Measurements from ENCODE around the gene MAFG.

The MAFG gene

DNA sequence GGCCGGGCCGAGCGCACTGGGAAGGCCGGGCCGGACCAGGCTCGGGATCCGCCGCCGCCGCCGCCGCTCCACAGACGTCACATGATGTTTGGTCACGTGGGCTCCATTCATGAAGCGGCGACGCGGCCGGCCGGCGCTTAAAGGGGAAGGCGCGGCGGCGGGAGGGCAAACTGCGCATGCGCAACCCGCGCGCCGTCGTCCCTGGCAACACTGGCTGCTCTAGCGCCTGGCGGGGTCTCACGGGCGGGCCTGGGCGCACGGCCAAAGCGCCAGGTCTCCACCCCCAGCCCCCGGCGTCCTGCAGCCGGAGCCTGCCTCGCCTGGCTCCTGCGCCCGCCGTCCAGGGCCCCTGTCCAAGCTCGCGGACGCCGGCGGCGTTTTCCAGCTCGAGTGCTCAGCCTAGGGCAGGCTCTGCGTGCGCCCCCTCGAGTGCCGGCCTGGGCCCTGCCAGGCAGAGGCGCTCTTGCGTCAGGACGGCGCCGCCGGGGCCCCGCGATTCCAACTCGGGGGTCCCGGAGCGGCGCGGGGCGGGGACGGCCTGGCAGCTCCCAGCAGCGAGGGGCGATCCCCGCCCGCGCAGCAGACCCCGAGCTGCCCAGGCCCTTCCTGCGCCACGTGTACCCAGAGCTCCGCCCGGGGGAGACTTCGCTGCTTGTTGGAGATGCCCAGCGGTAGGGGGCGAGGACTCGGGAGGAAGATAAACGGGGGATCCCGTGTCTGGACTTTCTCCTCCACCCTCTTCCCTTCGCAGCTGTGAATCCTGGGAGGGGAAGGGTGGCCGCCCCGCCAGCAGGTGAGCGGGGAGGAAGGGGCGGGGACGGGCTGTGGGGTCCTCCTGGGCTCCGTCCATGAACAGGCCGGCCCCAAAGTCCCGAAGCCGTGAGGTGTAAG, at the start of gene MAFG:
Gene MAFG, minus strand, starts transcription at position 83 of the 891 bp plus-strand sequence. CDS start 4,550 bp downstream, outside the sequence.
- no peak for DNase-seq (ENCODE audit: low read depth)

- no peak for DNase-seq (ENCODE audit: low read depth)
Observed at GRCh38 chr17:81976332-81977210, 49.0 kb upstream of the MAFG start.

DNA sequence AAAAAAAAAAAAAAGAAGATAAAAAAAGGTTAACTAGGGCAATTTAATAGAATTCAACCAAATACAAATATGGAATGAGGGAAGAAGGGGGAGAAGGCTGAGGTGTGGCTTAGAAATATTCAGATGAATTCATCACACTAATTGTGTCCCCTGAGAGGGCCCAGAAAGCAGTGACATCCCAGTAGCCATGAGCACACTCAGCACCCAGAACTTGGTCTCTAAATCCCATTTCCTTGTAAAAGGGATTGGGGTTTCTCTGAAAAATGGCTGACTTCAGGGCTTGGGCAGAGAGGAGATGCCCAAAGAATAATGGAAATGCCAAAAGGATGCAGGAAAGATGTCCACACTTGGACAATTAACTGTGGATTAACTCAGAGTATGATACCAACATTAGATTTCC, 45.9 kb upstream of the MAFG start:
- DNase-seq (ENCODE audit: low read depth), result no peak

DNA sequence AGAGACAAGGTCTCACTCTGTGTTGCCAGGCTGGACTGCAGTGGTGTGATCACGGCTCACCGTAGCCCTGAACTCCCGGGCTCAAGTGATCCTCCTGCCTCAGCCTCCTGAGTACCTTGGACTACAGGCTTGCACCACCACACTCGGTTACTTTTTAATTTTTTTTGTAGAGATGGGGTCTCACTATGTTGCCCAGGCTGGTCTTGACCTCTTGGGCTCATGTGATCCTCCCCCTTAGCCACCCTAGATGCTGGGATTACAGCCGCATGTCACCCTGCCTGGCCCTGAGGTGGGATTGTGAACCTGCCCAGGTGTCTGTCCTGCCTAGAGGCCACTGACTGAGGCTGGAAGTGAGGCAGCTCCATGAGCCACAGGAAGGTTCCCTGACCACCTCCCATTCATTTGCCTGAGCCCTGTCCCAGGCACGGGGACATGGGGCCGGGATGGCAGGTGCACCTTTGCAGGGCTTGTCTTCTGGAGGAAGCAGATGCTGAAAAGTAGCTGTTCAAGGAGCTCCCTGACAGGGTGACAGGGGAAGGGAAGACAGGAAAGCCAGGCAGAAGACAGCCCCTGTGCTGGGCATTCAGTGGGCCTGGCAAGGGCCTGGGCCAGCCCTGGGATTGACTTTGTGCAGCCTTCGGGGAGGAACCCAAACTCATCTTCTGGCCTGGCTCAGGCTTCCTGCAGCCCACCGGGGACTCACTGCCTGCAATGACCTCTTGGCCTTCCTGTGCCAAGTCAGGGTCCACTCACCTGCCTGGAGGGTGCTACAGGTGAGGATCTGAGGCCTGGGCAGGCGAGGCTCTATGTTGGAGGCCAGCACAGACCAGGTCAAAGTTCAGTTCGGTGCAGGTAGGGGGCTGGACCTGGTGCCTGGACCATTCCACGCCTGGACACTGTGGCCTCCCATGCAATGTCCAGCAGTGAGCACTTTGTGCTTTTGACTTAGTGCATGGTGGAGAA, 41.6 kb upstream of the MAFG start:
- no peak for DNase-seq (ENCODE audit: low read depth)

GRCh38 chr17:81968396-81968745, 40.8 kb upstream of the MAFG start:
- no peak for DNase-seq (ENCODE audit: low read depth)

GRCh38 chr17:81967533-81968395, 40.2 kb upstream of the MAFG start:
- peak; percentile 11 for DNase-seq (ENCODE audit: low read depth)

- DNase-seq (ENCODE audit: low read depth), result no peak
Observed at GRCh38 chr17:81967244-81967532, 39.7 kb upstream of the MAFG start.

GRCh38 chr17:81966343-81967243, 39.1 kb upstream of the MAFG start:
- DNase-seq (ENCODE audit: low read depth), result no peak

DNA sequence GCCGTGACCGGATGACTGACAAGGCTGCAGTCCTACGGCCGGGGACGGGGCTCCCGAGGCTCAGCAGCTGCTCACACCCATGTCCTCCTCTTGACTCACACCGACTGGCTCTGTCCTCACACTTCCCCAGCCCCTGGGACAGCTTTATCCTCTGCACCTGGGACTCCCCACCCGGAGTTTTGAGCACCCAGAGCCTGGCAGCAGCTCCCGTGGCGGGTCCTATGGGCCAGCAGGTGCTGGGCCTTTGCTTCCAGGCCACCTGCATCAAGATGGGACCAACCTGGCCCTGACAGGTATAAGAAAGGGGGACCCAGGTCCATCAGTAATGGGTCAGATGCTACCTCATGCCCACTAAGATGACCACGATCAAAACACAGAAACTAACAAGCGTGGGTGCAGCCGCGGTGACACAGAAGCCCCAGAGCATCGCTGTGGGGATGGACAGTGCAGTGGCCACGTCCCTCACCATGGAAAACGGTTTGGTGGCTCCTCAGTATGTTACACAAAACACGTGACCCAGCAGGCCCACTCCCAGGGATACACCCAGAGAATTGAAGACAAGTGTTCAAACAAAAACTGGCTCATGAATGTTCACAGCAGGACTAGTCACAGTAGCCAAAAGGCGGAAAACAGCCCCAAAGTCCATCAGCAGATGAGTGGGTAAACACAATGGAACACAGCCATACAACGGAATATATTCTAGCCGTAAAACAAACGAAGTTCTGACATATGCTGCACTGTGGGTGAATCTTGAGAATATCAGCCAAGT, 36.7 kb upstream of the MAFG start:
- DNase-seq (ENCODE audit: low read depth), result no peak

DNA sequence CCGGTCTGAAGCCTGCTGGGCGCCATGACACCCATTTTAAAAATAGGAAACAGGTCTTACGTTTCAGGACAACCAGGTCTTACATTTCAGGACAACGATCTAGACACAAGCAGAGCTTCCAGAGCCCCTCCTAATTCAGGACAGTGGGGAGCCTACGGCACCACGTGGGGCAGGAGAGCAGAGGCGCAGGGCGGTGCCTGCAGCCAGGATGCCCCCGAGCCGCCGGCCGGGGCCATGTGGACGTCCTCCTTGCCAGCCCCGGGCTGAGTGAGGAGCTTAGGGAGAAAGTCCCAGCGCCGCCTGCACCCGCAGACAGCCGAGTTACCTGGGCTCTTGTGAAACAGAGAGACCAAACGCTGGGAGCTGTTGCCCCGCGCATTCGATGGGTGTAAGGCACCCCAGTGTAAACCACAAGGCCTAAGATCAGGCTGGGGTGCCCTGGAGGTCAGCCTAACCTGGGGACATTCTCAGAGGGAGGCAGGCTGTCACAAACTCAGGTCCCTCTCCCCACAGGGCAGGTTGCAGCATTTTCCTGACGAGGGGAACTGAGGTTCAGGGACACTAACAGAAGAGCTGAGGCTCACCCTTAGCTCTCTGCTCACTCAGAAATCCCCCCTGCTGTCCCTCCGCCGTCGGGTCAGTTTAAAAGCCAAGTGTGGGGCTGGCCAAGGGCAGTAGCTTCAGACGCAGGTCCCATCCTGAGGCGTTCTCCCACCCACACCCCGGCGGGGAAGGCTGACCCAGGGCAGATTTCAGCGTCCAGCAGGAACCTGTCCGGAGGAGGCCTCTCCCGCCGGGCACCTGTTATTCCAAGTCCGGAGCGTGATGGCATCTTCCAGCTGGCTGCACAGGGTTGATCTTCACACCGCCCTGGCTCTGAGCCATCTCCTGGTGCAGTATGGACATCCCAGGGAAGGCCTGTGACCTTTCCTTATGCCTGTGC, 35.2 kb upstream of the MAFG start:
- no peak for DNase-seq (ENCODE audit: low read depth)

- no peak for DNase-seq (ENCODE audit: low read depth)
Observed at GRCh38 chr17:81961521-81962498, 34.3 kb upstream of the MAFG start.

GRCh38 chr17:81961087-81961511, 33.6 kb upstream of the MAFG start, which contains the start of gene NOTUM:
NOTUM (minus strand) TSS chr17:81961187; CDS start chr17:81960909, 278 bp downstream.
- no peak for DNase-seq (ENCODE audit: low read depth)

GRCh38 chr17:81960130-81960958, 32.8 kb upstream of the MAFG start:
- DNase-seq (ENCODE audit: low read depth), result no peak

GRCh38 chr17:81959362-81960129, 32.0 kb upstream of the MAFG start:
- DNase-seq (ENCODE audit: low read depth), result no peak
